ENCODE measurements around the gene CDKN2B. TPM values are rescaled to one million over a fixed set of nuclear protein-coding genes. Genes with fewer than 3 reads are reported as not detected.

The CDKN2B gene
- total RNA-seq, 1 donor from 2014 or later = 3.6 TPM

DNA sequence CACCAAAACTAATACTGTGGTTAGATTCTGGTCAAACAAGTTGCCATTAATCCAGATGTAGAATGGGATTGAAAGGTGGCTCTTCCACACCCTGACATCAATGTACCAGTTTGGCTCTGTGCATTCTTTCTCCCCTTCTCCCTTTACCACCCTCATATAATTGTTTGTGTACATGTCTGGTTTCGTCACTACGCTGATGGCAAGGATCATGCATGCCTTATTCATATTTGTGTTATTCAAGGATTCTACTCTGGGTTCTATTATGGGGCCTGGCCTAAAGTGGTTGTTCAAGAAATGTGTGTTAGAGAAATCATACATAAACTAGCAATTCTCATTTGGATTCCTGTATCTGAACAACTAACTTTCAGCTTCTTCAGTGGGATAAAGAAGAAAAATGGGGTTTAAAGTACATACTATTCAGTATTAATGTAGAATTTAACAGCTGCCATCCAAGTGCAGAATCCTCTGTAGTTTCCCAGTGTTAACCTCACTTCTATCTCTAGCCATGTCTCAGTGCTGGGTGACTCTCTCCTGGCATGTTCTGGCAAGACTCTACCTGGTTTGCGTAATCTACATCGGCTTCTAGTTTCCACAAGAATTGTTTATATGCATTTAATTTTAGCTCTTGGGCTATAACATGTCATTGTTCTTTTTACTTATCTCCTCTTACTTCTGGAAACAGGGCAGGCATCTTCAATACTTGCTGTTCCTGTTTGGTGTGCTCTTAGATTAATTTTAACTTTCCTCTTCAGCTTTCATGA lies 27.9 kb upstream of the CDKN2B start:
- intact Hi-C loops (cut with DNase I) = loop anchor here (10.0 kb wide), 2 partner anchors 198 to 222 kb away; no protein-coding TSS in a partner anchor

DNA sequence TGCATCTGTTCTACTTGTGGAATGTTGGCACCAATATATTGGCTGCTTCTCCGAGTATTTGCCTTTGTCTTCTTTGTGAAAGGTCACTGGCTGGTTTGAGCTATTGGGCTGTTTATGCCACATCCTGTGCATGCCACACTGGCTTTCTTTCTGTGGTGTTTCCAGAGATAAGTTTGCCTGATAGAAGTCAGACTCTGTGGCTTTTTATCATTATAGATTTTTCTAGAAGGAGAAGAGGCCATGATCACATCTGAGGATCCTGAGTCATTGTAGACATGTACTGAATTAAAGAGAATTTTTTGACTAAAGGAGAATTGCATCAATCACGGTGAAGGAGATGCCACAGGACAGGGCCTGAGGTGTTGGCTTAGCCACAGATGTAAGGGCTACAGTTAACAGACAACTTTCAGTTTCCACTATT lies 26.5 kb upstream of the CDKN2B start:
- intact Hi-C loops (cut with DNase I) = loop anchor here (10.0 kb wide), 2 partner anchors 199 to 221 kb away; no protein-coding TSS in a partner anchor
- DNase-seq (ENCODE audit: low spot score) = no peak

More for the DNA sequence above, 27.9 kb upstream of the CDKN2B start:
- no peak for DNase-seq (ENCODE audit: low spot score)

DNA sequence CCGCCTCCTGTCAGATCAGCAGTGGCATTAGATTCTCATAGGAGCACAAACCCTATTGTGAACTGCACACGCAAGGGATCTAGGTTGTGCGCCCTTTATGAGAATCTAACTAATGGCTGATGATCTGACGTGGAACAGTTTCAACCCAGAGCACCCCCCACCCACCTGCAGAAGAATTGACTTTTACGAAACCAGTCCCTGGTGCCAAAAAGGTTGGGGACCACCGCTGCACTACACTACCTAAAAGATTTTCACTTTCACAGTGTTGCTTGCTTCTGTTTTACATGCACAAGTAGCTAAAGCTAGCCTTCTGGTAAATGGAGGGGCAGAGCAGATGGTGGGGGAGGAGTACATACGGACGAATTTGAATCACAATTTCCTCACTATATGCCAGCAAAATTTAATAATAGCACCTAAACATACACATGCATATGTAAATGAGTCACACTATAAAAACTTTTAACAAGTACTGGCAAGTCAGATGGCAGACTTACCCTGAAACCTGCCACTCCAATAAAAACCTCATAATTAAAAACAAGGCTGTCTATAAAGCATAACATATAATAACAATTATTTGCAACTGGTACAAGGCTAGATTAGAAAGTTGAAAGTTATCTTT lies 24.0 kb upstream of the CDKN2B start:
- intact Hi-C loops (cut with DNase I) = loop anchor here (10.0 kb wide), 2 partner anchors 202 to 218 kb away; no protein-coding TSS in a partner anchor
- DNase-seq (ENCODE audit: low spot score) = no peak

DNA sequence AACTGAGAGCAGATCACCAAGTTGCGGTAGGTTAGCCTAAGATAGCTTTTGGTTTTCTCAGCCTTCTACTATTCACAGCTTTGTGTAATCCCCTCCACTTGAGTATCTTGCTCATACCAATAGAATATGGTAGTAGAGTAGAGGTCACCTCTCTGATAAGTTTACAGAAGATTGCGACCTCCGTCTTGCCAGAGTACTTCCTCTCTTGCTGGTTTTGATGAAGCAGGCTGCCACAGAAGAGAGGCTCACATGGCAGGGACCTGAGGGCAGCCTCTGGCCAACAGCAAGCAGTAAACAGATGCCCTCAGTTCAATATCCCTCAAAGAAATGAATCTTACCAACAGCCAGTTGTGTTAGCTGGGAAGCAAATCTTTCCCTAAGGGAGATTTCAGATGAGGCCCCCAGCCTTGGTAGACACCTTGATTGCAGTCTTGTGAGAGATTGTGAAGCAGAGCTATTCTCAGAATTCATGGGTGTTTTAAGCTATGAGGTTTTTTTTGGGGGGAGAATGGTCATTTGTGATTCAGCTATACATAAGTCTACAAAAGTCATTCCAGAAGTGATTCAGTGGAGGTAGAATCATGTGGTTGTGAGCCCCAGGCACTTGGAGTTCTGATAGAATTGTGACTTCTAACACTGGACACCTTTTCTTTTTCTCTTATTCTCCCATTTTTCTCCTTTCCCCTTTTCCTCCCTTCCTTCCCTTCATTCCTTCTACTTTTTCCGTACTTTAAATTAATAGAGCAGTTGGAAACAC lies 22.7 kb upstream of the CDKN2B start:
- DNase-seq (ENCODE audit: low spot score) = no peak
- intact Hi-C loops (cut with DNase I) = loop anchor here (10.0 kb wide), 2 partner anchors 203 to 217 kb away; no protein-coding TSS in a partner anchor

DNA sequence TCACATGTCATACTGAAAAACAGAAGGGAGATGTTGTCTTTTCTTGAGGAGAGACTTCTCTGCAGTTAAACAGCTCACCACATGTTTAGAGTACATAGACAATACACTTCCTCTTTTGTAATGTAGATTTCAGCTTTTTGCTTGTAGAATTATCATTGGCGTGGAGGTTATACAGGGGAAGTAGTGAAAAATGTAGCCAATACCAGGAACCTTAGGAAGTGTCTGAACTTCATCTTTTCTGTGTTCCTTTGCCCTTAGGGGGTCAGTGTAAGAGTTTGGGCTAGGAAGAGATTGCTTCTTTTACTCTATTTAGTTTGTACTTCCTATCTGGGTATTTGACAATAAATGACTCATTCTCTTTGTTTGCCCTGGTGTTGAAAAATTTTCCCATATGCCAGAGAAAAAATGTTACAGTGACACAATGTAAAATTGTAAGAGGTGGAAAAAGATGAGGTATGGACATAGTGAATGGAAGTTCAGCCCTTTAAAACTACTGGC lies 21.0 kb upstream of the CDKN2B start:
- DNase-seq (ENCODE audit: low spot score) = no peak

DNA sequence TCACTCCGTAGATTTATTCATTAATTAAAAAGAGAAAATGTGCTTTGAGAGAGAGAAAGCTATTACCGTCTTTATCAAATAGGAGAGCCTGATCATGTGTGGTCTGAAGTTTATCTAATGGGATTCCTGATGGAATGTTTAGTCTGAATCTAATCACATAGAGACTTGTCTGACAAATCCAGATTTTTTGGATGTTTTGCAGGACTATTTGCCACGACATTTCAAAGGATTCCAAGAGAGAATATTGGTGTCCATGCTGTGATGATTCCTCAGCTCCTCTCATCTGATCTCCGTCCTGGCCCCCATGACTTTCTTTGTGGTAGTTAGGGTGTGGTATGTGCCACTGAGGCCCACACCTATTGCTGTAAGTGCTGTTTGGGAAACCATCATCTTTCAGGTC lies 20.1 kb upstream of the CDKN2B start:
- intact Hi-C loops (cut with DNase I) = no loop called here
- DNase-seq (ENCODE audit: low spot score) = no peak

More for the DNA sequence above, 21.0 kb upstream of the CDKN2B start:
- intact Hi-C loops (cut with DNase I) = loop anchor here (10.0 kb wide), 2 partner anchors 205 to 215 kb away; no protein-coding TSS in a partner anchor

DNA sequence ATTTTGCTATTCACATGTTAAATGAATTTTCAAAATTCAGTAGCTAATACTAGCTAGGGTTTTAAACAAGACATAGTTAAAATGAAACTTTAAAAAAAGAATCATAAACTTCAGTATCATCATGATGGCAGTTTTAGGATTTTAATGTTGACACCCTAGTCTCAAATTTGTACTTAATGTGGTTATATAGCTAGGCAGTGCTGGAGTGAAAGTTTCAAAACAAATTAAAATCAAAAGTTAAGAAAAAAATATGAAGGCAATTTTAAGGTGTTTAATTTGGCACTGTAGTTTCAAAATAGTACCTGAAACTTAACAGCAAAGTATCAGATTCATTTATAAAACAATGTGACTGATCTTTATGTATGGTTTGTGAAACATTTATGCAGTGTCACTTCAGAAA lies 19.3 kb upstream of the CDKN2B start:
- DNase-seq (ENCODE audit: low spot score) = no peak
- intact Hi-C loops (cut with DNase I) = no loop called here

DNA sequence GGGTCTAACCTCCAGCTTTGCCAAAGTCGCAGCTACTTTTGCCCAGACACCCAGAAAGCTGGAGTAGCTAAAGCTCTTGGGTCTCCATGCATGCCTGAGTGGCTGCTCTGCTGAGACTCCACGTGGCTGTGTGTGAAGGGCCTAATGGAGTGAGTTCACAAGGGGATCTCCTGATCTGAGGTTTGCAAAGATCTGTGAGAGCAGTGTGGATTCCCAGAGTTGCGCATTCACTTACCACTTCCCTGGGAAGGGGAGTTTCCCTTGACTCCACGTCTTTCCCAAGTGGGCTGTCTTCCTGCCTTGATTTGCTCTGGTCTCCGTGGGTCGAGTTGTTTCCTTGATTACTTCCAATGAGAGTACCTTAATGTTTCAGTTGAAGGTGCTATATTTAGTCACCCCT lies 17.6 kb upstream of the CDKN2B start:
- DNase-seq (ENCODE audit: low spot score) = no peak
- intact Hi-C loops (cut with DNase I) = no loop called here

DNA sequence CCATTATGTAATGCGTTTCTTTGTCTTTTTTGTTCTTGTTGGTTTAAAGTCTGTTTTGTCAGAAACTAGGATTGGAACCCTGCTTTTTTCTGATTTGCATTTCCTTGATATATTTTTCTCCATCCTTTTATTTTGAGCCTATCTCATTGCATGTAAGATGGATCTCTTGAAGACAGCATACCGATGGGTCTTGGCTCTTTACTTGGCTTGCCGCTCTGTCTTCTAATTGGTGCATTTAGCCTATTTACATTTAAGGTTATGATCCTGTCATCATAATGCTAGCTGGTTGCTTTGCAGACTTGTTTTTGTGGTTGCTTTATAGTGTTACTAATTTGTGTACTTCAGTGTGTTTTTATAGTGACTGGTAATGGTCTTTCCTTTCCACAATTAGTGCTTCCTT lies 13.3 kb upstream of the CDKN2B start:
- intact Hi-C loops (cut with DNase I) = no loop called here
- no peak for DNase-seq (ENCODE audit: low spot score)

DNA sequence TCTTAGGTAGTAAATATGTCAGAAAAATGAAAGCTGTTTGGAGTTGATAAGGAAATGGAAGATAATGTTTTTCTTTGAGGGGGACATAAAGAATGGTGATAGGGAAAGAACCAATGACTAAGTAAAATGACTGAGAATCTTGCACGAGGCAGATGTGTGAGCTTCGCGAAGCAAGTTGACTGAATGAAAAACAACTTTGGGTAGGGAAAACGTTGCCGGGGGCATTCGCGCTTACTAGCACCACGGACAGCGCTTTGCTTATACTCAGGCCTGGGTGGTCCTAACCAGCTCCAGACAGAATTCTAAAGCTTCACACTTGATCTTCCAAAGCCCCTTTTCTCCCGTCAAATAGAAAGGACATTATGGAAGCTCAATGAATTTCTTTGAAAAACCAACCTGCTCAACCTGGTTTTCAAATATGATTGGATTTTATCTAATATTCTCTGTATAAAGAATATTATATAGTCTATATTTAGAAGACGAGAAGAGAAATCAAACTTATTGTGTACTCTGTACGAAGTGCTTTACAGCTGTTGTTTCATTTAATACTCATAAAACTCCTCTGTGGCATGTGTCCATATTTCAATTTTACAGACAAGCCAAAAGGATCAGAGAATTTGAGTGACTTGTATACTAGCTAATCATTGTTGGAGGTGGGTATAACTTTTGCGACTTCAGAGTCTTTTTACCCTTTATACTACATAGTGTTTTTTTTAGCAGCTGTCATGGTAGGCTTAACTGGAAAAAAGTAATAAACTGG lies 1.9 kb upstream of the CDKN2B start:
- no peak for DNase-seq (ENCODE audit: low spot score)
- intact Hi-C loops (cut with DNase I) = no loop called here

DNA sequence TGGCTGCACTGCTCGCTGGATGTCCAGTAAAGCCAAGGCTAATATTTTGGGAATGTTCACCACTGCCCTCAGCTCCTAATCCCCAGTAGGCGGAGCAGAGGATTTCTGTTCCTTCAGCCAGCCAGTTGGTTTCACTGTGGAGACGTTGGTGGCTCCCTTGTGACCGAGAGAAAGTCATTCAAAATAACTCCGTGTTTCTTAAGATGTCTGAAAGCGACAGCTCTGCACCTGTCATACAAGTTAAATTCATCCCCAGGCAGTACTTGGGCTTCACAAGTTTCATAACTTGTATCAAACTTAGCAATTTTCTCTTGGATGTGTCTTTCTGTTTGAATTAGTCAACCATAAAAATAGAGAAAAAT lies 382 bp upstream of the CDKN2B start:
- no peak for DNase-seq (ENCODE audit: low spot score)
- intact Hi-C loops (cut with DNase I) = loop anchor here (5.0 to 10.0 kb wide), 3 partner anchors 42 to 197 kb away; no protein-coding TSS in a partner anchor

DNA sequence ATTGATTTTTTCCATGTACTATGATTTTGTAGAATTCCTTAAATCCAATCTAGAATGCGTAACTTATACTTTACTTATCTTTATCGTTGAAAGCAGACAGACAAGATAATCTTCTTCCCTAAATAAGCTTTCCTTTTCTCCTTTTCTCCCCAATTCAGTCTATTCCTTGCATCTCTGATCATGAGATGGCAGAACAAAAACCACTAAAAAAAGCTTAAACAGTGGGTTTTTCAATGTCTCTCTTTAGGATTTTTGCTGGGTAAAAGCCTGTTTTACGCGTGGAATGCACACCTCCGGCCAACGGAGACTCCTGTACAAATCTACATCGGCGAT lies 755 bp downstream of the CDKN2B start:
- no peak for DNase-seq (ENCODE audit: low spot score)
- intact Hi-C loops (cut with DNase I) = loop anchor here (5.0 to 10.0 kb wide), 3 partner anchors 41 to 196 kb away; no protein-coding TSS in a partner anchor

DNA sequence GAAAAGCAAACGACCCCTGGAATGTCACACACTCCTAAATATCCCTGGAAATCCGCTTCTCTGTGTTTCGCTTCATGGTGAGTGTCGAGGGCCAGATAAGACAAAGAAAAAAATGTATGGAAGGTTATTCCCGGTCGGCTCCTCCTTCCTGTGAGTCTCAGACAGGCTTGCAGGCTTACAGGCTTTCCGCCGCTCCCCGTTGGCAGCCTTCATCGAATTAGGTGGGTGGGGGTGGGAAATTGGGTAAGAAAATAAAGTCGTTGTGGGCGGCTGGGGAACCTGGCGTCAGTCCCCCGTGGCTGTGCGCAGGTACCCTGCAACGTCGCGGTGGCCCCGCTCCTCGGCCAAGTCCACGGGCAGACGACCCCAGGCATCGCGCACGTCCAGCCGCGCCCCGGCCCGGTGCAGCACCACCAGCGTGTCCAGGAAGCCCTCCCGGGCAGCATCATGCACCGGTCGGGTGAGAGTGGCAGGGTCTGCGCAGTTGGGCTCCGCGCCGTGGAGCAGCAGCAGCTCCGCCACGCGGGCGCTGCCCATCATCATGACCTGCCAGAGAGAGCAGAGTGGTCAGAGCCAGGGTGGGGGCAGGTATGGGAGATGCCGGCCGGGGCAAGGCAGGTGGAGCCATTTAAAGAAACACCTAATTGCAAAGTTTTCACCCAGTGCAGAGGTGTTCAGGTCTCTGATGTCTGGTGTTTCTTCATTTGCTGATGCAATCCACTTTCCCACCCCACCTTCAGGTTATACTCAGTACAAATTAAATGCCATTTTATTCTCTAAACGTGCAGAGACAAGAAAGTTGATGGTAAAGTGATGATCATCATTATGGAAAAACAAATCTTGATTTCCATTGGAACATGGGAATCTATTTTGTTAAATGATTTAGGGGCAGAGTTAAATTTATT lies 3.2 kb downstream of the CDKN2B start:
- intact Hi-C loops (cut with DNase I) = loop anchor here (5.0 to 10.0 kb wide), 3 partner anchors 39 to 194 kb away; no protein-coding TSS in a partner anchor
- no peak for DNase-seq (ENCODE audit: low spot score)

DNA sequence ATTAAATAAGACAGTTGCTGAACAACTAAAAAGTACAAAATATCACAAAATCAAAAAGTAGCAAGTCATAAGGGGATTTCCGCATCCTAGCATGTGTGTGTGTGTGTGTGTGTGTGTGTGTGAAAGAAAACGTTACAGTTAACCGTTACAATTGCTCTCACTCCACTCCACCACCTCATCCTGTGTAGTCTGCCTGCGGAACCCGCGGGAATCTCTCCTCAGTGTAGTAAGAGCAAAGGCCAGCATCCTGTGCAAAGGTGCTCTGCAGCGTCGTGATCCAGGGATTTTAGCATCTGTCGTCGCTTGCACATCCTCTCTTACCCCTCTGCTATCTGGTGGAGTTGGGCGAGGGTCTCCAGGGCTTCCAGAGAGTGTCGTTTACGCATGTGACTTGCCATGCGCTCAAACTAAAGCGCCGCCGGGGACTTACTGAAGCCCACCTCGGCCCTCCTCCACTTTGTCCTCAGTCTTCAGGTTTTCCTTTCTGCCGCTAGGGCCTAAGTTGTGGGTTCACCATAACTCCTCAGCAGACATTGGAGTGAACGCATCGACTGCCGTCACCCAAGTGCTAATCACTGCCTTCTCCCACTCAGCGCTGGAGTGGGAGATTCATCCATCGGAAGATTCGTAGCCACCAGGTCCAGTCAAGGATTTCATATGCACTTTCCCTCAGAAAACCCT lies 3.9 kb downstream of the CDKN2B start:
- no peak for DNase-seq (ENCODE audit: low spot score)
- intact Hi-C loops (cut with DNase I) = loop anchor here (5.0 to 10.0 kb wide), 3 partner anchors 38 to 193 kb away; no protein-coding TSS in a partner anchor

DNA sequence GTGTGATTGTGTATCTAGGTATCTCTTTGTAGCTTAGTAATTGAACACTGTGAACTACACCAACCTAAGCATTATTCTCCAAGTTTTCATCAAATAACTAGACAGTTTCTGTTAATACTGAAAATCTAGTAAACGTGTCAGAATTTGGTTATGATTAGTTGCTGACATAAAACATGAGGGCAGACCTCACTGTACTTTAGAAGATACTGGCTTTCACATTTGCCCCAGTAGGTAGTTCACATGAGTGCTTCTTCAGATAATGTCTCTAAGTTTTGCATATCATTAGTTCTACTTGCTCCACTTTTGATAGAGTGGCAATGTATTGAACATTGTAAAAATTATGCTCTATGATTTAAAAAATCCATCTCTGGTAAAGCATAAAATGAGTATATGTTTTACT lies 7.1 kb downstream of the CDKN2B start:
- DNase-seq (ENCODE audit: low spot score) = no peak
- intact Hi-C loops (cut with DNase I) = loop anchor here (10.0 kb wide), 1 partner anchor 103 kb away; no protein-coding TSS in a partner anchor

DNA sequence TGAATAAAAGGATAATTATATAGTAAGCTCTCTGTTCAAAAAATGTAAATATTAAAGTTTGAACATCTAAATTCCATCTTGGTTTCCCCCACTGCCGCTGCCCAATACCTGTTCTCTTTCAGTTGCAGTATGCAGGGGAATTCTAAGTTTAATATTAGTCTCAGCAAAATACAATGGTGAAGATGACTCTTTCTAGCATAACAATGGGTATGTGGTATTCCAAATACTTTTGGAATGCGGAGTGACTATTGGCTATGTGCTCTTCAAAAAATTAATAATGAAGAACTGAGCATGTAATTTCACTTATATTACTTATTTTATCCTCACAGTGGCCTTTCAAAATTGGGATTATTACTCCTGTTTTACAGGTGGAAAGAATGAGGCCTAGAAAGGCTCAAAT lies 11.1 kb downstream of the CDKN2B start:
- intact Hi-C loops (cut with DNase I) = no loop called here
- DNase-seq (ENCODE audit: low spot score) = no peak

DNA sequence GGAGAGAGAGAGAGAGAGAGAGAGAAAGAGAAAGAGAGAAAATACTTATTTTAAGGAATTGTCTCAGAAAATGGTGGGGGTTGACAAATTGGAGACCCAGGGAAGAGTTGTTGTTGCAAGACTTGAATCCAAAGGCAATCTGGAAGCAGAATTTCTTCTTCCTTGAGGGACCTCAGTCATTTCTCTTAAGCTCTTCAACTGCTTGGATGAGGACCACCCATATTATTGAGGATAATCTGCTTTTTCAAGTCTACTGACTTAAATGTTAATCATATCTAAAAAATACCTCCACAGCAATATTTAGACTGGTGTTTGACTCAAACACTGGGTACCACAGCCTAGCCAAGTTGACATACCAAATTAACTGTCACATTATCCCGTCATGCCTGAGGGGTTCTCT lies 11.6 kb downstream of the CDKN2B start:
- no peak for DNase-seq (ENCODE audit: low spot score)
- intact Hi-C loops (cut with DNase I) = no loop called here

DNA sequence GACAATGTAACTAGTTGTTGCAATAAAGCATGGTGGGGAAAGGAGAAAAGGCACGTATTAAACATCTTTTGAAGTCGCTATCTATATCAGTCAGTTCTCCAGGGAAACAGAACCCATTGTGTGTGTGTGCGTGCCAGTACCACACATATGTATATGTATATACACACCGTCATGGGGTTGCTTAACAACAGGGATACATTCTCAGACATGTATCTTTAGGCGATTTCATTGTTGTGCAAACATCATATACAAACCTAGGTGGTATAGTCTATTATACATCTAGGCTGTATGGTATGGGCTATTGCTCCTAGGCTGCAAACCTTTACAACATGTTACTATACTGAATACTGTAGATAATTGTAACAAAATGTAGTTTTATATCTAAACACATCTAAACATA lies 12.2 kb downstream of the CDKN2B start:
- no peak for DNase-seq (ENCODE audit: low spot score)
- intact Hi-C loops (cut with DNase I) = no loop called here

All from cardiac septum (tissue), 1 donor.